Fibroblast of the aortic adventitia (primary cell): ENCODE data around the gene GNPTG. TPM values are rescaled to one million over a fixed set of nuclear protein-coding genes. Genes with fewer than 3 reads are reported as not detected.
A peak's percentile ranks its signal among the peaks of the same experiment; 100 is the strongest.

Source experiments
- DNase-seq: peaks from one replicate; pipeline ENCODE4 v3.0.0-alpha.2; 2010; ENCODE audit warnings: low read depth
- H3K4me3 ChIP-seq: 2 replicates; pipeline ENCODE4 v1.5.1; 2011; ENCODE audit warnings: low read depth, mild to moderate bottlenecking, control low read depth, low read length, moderate library complexity
- total RNA-seq: library from RNA; depleted of rRNA; stranded (reverse); fragments of >200 nt; gene quantifications from 2 replicates; pipeline ENCODE4 v1.2.3, GENCODE V29; 2012; ENCODE audit warnings: low replicate concordance
- TF ChIP-seq, protein P1 (sequence below): IDR thresholded peaks from 2 replicates; pipeline ENCODE4 v1.5.1; 2011; ENCODE audit warnings: mild to moderate bottlenecking, low read length, control low read depth, inconsistent platforms; ENCODE audit not compliant: insufficient read depth

The GNPTG gene
- total RNA-seq, 1 donor, result 36.3 TPM

DNA sequence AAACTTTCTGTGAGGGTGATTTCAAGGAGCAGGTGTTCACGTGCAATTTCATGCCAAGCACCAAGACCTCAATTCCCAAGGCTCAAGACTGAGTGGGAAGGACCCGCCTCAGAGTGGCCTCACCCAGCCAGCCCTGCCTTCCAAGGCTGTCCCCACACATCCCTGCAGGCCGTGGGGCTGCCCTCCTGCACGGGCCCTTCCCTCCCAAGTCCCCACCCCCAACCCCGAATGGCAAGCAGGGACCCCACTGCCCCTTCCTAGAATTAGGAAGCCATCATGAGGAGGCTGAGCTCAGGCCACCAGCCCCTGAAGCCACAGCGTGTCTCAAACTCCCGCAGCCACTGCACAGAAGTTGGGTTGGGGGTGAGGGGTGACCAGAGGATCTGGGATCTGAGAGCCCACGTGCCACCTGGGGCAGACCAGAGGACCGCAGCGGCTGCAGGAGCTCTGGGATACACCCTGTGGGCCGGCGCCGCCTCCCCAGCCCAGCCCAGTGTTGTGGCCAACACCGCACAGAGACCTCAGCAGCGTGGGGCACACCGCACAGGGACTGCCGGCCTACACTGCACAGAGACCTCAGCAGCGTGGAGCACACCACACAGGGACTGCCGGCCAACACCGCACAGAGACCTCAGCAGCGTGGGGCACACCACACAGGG is 20.7 kb downstream of the GNPTG start:
- TF ChIP-seq, protein P1, sequence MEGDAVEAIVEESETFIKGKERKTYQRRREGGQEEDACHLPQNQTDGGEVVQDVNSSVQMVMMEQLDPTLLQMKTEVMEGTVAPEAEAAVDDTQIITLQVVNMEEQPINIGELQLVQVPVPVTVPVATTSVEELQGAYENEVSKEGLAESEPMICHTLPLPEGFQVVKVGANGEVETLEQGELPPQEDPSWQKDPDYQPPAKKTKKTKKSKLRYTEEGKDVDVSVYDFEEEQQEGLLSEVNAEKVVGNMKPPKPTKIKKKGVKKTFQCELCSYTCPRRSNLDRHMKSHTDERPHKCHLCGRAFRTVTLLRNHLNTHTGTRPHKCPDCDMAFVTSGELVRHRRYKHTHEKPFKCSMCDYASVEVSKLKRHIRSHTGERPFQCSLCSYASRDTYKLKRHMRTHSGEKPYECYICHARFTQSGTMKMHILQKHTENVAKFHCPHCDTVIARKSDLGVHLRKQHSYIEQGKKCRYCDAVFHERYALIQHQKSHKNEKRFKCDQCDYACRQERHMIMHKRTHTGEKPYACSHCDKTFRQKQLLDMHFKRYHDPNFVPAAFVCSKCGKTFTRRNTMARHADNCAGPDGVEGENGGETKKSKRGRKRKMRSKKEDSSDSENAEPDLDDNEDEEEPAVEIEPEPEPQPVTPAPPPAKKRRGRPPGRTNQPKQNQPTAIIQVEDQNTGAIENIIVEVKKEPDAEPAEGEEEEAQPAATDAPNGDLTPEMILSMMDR, result no peak
- no peak for DNase-seq
- no peak overlapping the region for H3K4me3 ChIP-seq

DNA sequence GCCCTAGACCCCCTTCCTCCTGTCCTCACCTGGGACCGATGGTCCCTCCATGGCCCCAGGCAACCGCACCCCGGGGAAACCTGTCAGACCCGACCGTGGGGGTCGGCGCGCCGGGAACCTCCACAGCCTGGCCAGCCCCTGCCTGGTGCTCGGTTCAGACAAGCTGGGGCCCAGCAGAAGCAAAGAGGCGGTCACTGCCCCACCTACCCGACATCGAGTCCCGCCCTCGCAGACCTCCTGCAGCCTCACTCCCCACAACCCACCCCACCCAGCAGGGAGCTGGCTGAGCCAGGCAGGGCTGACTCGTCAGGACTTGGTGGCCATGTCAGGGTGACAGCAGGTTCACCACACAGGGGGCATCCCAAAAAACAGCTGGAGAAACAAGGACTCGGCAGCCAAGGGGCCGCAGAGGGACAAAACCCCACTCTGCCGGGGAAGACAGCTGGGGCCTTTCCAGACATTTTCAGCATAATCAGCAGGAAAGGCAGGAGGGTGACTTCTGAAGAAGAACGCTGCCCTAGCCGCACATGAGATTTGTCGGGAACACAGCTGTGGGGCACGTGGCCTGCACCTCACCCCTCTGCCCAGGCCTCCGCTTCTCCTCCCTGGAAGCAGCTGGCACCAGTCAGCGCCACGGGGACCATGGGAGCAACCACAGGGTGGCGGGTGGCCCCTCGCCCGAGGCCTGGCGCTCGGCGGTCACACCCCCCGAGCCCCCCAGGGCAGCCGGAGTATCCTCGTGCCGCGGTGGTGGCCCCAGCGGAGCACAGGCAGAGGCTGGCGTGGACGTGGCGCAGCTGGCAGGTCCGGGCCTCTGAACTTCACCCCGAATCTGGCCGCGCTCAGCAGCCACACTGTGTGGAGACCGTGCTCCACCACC is 22.9 kb downstream of the GNPTG start:
- H3K4me3 ChIP-seq, result no peak overlapping the region
- no peak for DNase-seq
- TF ChIP-seq, protein P1, result no peak

DNA sequence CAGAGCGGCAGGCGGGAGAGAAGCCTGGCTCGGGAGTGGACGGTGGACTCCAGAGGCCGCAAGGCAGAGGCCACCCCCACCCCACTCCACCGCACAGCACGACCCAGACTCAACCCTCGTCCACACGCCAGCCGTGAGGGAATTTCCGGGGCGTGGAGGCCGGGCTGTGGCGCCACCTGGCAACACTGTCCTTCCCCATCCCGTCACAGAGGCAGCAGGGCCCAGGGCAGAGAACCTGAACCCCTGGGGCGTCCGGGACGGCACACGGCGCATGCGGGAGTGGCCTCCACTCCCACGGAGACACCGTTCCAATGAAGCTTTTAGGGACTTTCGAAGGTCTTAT is 23.5 kb downstream of the GNPTG start:
- TF ChIP-seq, protein P1, result no peak
- no peak overlapping the region for H3K4me3 ChIP-seq
- no peak for DNase-seq

DNA sequence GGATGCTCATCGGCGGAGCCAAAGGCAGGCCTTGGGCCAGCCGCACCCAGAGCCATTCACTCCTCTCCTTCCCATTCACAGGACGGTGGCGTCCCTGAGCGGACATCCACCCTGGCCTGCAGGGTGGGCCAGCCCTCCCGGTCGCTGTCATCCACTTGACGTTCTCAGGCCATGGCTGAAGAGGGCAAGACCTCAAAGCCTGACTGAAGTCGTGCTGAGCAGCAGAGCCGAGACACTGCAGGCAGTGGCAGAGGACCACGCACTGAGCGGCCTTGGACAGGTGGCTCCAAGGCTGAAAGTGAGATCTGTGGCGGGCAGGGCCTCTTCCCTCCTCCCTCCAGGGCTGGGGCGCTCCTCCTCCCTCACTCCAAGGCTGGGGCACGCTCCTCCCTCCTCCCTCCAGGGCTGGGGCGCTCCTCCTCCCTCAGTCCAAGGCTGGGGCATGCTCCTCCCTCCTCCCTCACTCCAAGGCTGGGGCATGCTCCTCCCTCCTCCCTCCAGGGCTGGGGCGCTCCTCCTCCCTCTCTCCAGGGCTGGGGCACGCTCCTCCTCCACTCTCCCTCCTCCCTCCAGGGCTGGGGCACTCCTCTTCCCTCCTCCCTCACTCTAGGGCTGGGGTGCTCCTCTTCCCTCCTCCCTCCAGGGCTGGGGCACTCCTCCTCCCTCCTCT is 24.1 kb downstream of the GNPTG start:
- TF ChIP-seq, protein P1, result no peak
- H3K4me3 ChIP-seq, result no peak overlapping the region
- DNase-seq, result no peak

DNA sequence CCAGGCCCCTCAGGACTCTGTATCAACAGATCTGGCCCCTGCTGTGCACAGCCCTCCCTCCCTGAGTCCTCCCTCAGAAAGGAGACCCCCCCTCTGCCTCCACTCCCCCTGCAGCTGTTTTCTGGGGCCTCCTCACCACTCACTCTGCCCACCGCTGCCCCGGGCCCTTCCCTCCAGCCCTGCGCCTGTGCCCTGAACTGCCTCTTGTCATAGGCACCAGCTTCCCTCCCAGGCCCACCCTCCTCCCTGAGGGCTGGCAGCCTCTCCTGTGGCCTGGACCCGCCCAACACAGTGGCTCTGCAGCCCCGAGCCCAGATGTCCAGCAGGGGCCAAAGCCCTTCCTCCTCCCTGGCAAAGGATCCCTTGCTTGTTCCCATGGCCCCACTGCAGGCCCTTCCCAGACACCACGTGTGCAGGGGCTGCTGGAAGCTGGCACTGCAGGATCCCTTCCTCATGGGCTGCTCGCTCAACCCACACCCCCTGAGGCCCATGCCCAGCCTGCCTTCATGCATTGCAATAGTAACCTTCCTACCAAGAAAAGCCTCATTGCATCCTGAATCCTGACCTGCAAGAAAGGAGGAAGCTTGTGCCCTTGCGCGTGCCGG is 25.8 kb downstream of the GNPTG start:
- TF ChIP-seq, protein P1, result no peak
- H3K4me3 ChIP-seq, result no peak overlapping the region
- DNase-seq, result no peak

DNA sequence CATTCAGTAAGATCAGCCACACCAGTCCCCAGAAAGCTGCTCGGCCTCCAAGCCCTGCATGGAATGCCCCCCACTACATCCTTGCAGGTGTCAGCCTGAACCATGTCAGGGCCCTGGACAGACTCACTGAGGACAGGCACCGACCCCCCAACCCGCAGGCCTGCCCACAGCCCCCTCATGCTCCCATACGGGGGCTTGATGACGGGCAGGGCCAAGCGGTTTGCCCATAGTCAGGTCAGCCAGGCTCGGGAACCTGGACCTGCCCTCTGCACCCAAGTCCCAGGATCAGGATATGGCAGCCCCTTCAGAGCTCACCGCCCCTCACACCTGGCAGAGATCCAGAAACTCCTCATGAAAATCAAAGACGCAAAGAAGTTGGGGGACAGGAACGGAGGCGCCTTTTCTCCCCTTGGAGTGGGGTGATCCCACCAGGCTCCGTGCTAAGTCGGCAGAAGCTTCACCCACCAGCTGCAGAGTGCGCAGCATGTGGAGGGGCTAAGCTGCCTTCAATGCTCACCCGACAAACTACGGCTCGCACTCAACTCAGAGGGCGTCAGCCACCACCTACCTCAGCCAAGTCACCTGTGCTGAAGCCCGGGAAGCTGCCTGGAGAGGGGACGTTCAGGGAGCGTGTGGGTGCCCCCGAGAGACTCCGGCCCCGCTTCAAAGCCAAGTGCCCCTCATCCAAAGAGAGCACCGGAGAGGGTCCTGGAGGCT is 26.5 kb downstream of the GNPTG start:
- DNase-seq, result no peak
- peak overlapping the region; percentile 63 for H3K4me3 ChIP-seq
- TF ChIP-seq, protein P1, result no peak
